HG03039 (cell line): ENCODE measurements around the gene TRAPPC11.

Source experiments
- ATAC-seq: cut with Tn5 transposase; IDR thresholded peaks from one replicate; pipeline ENCODE4 v1.9.1; 2021; ENCODE audit warnings: mild to moderate bottlenecking, moderate library complexity; ENCODE audit not compliant: unreplicated experiment

The TRAPPC11 gene

DNA sequence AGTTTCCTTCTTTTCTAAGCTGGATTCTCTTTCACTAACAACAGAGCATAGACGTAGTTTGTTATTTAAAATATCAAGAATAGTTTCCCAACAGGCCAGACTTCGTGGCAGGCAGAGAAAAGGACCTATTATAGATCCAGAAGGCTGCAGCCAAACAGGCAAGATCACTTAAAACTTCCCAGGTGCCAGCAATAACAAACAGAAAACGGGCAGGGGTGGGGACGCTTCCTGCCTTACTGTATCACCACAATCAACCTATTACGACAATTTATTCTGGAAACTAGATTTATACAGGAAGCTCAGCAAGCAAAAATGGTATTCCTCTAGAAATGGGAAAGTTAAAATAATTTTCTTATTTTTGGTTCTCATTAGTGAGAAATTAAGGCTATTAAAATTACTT lies 22.2 kb upstream of the TRAPPC11 start:
- no peak for ATAC-seq

DNA sequence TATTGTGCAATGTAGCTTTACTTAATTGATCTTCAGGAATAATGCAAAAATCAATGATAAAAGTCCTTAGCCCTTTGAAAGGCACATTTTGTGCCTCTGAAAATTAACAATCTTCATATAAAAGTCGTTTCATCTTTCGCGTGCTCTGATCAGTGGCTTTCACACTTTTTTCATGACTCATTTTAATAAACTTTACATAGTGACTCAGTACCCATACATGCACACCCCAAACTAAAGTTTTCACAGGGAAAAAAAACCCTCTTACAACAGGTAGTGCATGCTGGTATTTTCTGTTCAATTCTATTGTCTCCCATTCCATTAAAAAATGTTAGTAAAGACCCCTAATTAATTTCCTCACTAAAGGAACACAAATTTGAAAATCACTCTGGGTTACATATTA lies 21.6 kb upstream of the TRAPPC11 start:
- no peak for ATAC-seq

DNA sequence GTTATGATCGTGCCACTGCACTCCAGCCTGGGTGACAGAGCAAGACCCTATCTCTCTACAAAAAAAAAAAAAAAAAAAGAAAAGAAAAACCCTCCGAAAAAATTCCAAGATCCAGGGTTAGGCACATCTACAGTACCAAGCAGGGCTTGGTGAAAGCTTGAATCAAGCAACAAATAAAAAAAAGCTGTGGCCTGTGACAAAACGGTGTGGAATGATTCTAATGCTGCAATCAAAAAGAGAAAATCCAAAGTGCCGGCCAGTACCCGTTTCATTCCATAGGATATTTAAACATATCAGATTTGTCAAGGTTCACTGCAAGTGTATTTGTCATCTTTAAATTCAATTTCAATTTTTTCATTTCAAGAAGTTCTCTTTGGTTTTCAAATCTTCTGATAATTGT lies 20.7 kb upstream of the TRAPPC11 start:
- no peak for ATAC-seq

DNA sequence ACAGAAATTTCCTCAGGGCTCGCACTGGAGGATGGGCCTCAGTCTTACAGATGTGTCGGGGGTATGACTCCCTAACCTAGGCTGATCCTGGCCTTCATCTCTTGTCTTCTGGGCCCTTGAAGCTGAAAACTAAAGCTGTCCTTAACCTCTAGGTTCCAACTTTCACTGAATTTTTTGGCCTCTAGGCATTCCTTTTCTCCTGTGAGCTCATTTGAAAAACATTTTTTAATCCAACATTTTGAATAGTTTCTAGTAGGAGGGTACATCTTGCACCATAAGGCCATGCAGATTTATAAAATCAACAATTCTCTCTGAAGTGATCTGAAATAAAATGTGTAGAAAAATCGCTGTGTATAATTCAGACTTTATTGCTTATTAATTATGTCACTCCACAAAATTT lies 19.8 kb upstream of the TRAPPC11 start:
- no peak for ATAC-seq

DNA sequence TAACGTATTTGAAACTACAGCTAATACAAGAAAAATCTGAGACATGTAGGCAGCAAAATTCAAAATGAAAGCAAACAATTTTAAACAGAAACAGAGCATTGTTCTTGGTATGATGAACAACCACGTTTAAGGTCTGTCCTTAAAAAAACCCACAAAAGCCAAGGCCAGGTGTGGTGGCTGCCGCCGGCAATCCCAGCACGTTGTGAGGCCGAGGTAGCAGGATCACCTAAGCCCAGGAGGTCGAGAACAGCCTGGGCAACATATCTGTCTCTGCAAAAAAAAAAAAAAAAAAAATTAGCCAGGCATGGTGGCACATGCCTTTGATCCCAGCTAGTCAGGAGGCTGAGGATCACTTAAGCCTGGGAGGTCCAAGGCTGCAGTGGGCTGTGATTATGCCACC lies 13.8 kb upstream of the TRAPPC11 start:
- no peak for ATAC-seq

DNA sequence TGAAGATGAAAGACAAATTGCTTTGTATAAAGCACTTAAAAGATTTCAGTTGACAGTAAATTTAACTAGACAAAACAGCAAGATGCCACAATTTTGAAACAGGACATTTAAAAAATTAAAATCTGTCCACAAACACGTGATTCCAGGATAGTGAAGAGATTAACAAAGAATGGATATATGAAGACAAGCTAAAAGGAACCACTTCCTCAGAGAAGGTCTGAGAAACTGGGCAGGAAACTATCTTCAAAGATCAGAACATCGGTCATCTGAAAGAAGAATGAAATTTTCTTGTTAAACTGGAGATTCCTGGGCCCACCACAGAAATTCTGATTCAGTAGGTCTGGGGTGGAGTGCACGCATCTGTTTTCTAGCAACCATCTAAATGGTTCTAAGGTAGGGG lies 1.5 kb upstream of the TRAPPC11 start:
- ATAC-seq, result no peak

DNA sequence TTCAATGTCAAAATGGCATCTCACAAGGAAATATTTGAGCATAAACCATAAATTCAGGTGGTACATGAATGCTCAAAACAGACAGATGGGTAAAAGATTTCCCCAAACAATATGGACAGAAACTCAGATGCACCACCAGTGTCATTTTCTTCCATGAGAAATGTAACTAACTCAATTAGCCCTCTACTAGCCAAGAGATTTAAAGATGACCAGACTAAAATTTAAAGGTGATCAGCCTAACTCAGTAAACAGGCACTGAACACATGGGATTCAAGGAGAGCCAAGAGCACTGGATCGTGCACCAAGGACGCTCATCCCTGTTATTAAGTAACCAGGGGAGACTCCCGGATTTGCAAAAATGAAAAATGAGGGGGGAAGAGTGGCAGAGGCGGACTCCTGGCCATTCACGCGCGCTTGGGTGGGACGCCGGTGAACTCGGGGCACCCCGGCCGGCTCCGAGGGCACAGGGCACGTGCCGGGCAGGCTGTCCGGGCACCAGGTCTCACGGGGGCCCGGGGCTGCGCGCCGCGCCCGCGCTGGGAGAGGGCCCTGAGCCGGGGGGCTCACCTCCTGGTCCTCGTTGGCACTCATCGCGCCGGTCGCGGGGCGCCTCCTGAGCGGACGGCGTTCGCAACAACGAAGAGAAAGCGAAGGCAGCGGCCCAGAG lies 598 bp upstream of the TRAPPC11 start:
- ATAC-seq, result peak; percentile 27

DNA sequence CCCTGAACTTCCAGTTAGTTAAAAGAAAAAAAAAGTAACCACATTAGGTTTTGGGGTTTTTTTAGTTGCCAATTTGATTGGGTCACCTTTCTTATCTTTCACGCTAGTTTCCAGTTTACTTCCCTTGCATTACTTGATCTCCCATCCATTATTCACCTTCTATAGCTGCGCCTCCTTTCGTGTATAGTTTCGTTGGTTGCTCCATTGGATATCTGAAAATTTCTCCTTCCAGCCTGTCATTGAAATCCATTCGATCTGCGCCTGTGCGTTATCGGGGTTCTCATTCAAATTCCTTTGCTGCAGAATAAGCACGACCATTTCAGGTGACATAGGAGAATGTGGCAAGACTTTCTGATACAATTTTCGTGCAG lies 764 bp downstream of the TRAPPC11 start:
- no peak for ATAC-seq

DNA sequence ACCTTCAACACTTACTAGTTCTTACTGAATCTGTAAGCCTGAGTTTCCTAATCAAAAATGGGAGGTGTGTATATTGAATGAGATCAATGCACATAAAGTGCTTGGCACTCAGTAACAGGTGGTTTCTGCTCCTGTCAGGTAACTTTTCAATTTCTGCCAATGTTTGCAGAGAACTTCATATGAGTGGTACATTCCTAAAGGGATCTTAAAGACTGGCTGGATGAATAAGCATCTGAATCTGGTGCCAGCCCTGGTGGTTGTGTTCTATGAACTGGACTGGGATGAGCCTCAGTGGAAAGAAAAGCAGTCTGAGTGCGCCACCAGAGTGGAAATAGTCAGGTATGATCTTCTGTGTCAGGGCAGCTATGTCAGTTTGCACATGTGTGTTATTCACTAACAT lies 7.0 kb downstream of the TRAPPC11 start:
- ATAC-seq, result no peak

DNA sequence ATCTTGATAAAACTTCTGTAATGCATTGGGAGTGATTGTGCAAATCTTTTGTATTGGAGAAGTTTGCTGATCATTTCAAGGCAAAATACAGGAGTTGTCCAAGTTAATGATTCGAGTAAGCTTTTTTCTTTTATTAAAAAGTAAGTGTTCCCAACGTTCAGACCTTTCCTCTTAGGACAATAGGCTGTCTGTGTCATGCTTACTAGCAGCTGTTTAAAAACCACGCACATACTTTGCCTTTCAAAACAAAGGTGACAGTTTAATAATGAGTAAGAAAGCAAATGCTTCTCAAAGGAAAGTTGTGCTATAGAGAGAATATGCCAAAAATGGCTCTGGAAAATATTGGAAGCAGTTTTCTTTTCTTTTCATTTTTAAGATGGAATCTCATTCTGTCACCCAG lies 11.2 kb downstream of the TRAPPC11 start:
- no peak for ATAC-seq

DNA sequence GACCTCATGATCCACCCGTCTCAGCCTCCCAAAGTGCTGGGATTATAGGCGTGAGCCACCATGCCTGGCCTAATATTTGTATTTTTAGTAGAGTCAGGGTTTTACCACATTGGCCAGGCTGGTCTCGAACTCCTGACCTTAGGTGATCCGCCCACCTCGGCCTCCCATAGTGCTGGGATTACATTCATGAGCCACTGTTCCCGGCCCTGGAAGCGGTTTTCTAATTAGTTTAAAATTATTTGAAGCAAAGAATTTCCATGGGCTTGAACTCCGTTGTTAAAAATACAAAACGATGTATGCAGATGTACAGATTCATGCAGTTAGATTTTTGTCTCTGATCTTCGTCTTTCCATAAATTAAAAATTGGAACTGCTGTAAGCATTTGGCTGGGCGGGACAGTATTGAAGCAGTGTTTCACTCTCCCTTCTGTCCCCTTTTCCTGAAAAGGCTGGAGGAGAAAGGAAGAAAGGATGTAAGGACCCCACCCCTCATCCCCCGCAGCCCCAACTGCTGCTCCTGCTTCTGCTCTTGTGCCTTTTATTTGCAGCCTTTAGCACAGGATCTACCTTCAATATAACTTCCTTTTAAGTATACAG lies 12.0 kb downstream of the TRAPPC11 start:
- ATAC-seq, result no peak

DNA sequence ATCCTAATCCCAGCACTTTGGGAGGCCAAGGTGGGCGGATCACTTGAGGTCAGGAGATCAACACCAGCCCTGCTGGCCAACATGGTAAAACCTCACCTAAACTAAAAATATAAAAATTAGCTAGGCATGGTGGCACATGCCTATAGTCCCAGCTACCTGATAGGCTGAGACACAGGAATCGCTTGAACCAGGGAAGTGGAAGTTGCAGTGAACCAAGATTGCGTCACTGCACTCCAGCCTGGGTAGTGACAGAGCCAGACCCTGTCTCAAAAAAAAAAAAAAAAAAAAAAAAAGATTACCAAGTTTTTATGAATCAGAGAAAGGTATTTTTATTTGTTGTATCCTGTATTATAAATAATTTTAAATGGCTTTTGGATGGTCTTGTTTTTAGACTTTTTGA lies 15.1 kb downstream of the TRAPPC11 start:
- no peak for ATAC-seq

DNA sequence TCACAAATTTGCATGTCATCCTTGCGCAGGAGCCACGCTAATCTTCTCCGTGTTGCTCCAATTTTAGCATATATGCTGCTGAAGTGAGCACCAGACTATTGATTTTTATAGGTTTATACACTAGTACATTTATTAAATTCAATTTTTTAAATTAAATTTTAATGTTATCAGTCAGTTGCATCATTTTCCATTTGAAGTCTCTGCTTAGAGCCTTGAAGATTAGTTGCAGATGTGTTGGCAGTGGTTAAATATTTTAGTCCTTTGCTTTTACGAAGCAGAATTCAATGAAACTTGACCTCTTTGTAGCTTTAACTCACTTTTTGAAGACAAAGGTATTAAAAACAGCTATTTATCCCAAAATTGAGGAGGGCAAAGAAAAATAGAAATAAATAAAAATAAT lies 16.5 kb downstream of the TRAPPC11 start:
- no peak for ATAC-seq

DNA sequence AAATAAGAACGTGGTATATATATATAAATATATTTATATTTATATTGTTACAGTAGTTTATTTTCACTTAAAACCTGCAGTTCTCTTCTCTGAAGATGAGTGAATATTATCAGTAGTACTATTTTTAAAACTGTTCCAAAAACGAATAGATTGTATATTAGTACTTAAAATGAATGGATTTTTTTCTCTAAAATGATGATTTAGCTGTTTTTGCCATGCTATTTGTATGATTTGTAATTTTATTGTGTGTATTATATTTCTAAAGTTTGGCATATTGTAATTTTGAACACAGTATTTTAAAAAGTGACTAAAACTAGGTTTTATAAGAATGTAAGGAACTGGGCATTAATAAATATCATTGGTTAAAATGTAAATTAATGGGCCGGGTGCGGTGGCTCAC lies 22.0 kb downstream of the TRAPPC11 start:
- no peak for ATAC-seq

DNA sequence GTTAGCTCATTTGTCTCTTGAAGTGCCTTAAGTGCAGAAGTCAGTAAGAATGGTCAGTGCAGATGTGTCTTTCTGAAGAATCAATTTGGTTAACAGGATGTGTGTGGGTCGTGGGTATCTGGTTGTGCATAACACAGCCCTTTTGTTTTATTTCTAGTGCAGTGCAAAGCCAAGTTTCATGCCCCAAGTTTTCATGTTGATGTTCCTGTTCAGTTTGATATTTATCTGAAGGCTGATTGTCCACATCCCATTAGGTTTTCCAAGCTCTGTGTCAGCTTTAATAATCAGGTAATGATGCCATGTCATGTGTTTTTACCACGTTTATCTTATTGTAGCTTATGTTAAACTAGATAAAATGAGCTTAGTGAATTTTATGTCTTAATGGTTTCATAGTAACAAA lies 27.4 kb downstream of the TRAPPC11 start:
- ATAC-seq, result no peak

DNA sequence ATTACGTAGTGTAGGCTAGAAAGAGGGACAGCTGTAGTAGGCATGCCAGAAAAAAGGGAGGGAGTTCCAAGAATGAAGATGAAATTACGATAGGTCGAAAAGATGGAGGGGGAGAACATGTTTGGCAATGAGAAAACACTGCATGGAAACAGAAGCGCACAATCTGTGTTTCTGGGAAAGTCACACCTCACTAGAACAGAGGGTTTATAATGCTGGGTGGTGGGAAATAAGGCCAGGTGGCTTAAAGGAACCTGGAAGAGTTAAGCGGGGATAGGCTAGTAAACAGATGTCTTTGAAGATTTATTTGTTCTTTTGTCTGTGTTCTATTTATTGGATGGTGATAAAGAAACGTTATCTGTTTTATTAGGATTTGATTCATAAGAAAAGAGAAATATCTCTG lies 29.1 kb downstream of the TRAPPC11 start:
- no peak for ATAC-seq

DNA sequence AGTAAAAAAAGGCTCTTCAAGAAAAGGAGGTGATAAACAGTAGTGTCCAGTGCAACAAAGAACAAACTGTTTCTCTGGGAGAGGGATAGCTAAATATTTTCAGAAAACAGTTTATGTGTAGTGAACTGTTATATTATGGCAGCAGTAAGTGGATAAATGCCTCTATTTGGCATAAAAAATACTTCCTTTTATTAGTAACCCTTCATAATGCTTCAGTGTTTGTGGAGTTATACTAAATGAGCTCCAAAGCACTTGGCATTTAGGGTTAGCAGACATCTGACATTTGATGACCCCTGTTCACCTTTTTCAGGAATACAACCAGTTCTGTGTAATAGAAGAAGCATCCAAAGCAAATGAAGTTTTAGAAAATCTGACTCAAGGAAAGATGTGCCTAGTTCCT lies 31.9 kb downstream of the TRAPPC11 start:
- ATAC-seq, result no peak

DNA sequence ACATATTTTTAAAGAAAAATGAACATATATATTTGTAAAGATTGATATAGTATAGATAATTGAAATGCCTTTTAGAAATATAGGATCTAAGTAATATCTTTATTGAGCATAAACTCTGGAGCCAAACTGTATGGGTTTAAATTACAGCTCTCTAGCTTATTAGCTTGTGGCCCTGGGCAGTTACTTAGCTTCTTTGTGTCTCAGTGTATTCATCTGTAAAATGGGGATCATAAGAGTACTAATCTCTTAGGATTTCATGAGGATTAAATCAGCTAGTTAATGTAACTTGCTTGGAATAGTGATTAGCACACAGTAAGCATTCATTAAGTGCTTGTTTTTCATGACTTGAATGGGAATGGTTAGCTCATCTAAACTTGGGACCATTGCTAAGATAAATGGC lies 32.8 kb downstream of the TRAPPC11 start:
- ATAC-seq, result no peak

DNA sequence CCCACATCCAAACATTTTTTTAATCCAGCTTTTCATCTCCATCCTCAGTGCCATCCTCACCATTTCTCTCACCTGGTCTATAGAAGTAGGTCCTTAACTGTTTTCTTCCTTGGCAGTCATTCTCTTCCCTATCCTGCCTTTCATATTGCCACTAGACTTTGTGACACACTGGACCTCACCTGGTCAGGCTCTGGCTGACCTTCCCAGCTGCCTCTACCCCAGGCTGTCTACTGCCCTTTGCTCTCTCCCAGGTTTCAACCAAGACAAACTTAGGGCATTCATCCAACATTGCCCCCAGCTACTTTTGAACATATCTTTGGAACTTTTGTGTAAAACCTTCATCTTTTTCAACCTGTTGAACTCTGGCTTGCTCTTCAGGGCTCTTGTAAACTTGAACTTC lies 39.8 kb downstream of the TRAPPC11 start:
- no peak for ATAC-seq

DNA sequence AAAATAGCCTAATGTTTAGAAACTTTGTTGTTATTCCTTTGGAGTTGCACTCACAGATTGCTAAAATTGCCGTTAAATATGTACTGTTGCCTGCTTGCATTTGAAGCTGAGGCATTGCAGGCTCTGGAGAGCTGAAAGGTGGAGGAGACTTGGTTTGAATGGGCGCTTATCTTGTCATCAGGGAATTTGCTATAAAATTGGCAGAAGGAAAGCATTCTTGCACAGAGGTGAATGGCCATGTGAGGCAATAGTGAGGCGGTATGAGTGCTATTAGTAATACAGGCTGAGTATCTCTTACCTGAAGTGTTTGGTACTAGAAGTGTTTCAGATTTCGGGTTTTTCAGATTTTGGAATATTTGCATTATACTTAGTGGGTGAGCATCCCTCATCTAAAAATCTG lies 41.3 kb downstream of the TRAPPC11 start:
- no peak for ATAC-seq

DNA sequence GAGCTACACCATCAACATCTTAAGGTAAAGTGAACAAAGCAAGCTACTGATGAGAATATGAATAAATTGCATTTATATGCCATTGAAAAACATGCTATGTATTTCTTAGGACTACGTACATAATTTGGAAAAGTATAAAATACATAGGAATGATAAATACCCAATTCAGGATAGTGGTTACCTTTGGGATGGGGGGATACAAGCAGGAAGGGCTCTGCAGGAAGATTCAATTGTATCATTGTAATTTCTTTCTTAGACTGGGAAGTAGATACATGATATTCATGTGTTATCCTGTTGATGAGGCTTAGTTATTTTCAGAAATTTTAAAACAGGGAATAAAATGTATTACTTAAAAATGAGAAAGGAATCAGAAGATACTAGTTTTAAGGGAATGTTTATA lies 43.4 kb downstream of the TRAPPC11 start:
- ATAC-seq, result no peak

DNA sequence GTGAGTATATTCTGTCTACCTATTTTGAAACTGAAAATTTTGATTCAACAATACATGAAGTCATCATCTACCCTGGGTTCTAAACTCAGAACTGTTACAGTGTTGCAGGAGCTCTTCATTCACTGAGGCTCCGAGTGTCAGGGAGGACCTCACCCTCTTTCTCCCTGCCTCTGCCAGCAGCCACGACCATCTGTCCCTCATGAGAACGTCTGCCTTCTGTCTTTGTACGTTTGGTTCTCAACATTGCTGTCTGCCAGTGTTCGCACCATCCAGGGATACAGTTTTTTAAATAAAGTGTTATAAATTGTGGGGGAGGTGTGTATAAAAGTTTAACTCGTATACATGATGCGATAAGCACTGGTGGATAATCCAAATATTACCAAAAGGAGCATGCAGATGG lies 55.5 kb downstream of the TRAPPC11 start:
- ATAC-seq, result no peak

DNA sequence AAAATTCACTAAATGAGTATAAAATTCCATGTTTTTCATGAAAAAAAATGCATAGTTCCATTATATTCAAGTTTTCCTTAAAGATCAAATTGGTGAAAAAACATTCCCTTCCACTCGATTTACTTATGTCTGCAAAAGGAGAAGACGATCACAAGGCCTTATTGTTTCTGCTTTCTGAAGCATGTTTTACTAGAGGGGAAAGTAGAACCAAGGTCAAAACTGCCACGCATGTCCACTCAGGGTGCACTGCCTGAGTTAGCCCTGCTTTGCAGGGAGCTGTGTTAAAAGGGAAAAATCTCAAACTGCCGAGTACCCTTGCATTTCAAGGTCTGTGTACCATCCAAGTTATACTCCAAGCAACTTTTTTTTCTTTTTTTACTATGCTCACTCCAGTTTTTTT lies 57.2 kb downstream of the TRAPPC11 start:
- no peak for ATAC-seq
